ENCODE measurements around the gene CIAO2A.

The CIAO2A gene

GRCh38 chr15:64037966-64038365, 55.7 kb downstream of the CIAO2A start:
- no peak for DNase-seq

GRCh38 chr15:64037116-64037515, 56.5 kb downstream of the CIAO2A start:
- no peak for DNase-seq

GRCh38 chr15:64035525-64035924, 58.1 kb downstream of the CIAO2A start:
- no peak for DNase-seq

- DNase-seq, result no peak
Observed at GRCh38 chr15:64034519-64034918, 59.1 kb downstream of the CIAO2A start.

GRCh38 chr15:64032329-64032728, 61.3 kb downstream of the CIAO2A start:
- DNase-seq, result no peak

GRCh38 chr15:64030123-64030522, 63.5 kb downstream of the CIAO2A start:
- DNase-seq, result no peak

GRCh38 chr15:64029633-64030032, 64.0 kb downstream of the CIAO2A start:
- DNase-seq, result no peak

- DNase-seq, result no peak
Observed at GRCh38 chr15:64029110-64029509, 64.5 kb downstream of the CIAO2A start.

- DNase-seq, result no peak
Observed at GRCh38 chr15:64026591-64026990, 67.0 kb downstream of the CIAO2A start.

GRCh38 chr15:64024172-64025050, 69.2 kb downstream of the CIAO2A start:
- no peak for DNase-seq

- DNase-seq, result no peak
Observed at GRCh38 chr15:64023220-64023619, 70.4 kb downstream of the CIAO2A start.

- no peak for DNase-seq
Observed at GRCh38 chr15:64022571-64022970, 71.1 kb downstream of the CIAO2A start.

Measured in DMS79 (cell line).